ENCODE measurements around the gene CLDN1. TPM values are rescaled to one million over a fixed set of nuclear protein-coding genes. Genes with fewer than 3 reads are reported as not detected.
A peak's percentile ranks its signal among the peaks of the same experiment; 100 is the strongest.

Gene CLDN1
- total and polyA plus RNA-seq, 10 of the 15 experiments (the other 5 are each of a cell fraction or from before 2014, with no cell fraction given): 3.4 to 22.8 (median 8.5) TPM

GRCh38 chr3:190352861-190353457 is 30.7 kb upstream of the CLDN1 start:
- no peaks in the 10 kb centered on the region for H3K36me3 ChIP-seq (ENCODE audit: control insufficient read depth in 2 of 2, insufficient read depth in 2 of 2, low read length in 1 of 2)
- H3K9me3 ChIP-seq (replicated peaks; ENCODE audit: control insufficient read depth, insufficient read depth, low read length): no peaks in the 10 kb centered on the region; the same call in 2 of the 3 replicates
- RAD21 ChIA-PET (ENCODE audit: unreplicated experiment): interaction anchor here (0.6 to 2.3 kb wide), 7 partner anchors 9 to 392 kb away, joined by 3 to 9 read pairs (median 4); no protein-coding TSS in a partner anchor
- TF ChIP-seq TAF1 (IDR thresholded peaks at IDR 0.05; ENCODE audit: borderline replicate concordance, low read depth, low read length) (no peak), ATF2 (IDR thresholded peaks at IDR 0.05; ENCODE audit: low read length) (no peak), MLLT1 (IDR thresholded peaks at IDR 0.05) (no peak), ESRRA (IDR thresholded peaks at IDR 0.05; ENCODE audit: low read length) (no peak), FOXK2 (IDR thresholded peaks at IDR 0.05) (no peak), TCF7 (IDR thresholded peaks at IDR 0.05; ENCODE audit: borderline replicate concordance) (no peak), ZNF384 (IDR thresholded peaks at IDR 0.05; ENCODE audit: borderline replicate concordance, low read depth, low read length) (no peak), HCFC1 (IDR thresholded peaks at IDR 0.05; ENCODE audit: low read length) (no peak), STAT3 (IDR thresholded peaks at IDR 0.05; ENCODE audit: low read depth, low read length) (no peak), RUNX3 (IDR thresholded peaks at IDR 0.05; ENCODE audit: low read length) (no peak), IRF5 (IDR thresholded peaks at IDR 0.05; ENCODE audit: borderline replicate concordance) (no peak), SMARCA5 (IDR thresholded peaks at IDR 0.05) (no peak), ATF7 (IDR thresholded peaks at IDR 0.05; ENCODE audit: low read depth) (no peak), TBL1XR1 (IDR thresholded peaks at IDR 0.05; ENCODE audit: low read depth, low read length) (no peak), NBN (IDR thresholded peaks at IDR 0.05) (no peak), USF2 (IDR thresholded peaks at IDR 0.05; ENCODE audit: borderline replicate concordance, low read depth, low read length) (no peak), KLF5 (IDR thresholded peaks at IDR 0.05; ENCODE audit: partially characterized antibody) (no peak), MTA3 (IDR thresholded peaks at IDR 0.05; ENCODE audit: borderline replicate concordance, low read length) (no peak), KDM1A (IDR thresholded peaks at IDR 0.05; ENCODE audit: borderline replicate concordance) (no peak)
- H3K4me1 ChIP-seq (ENCODE audit: control insufficient read depth, insufficient read depth, low read length): no peaks in the 10 kb centered on the region
- no peaks in the 10 kb centered on the region for H3K79me2 ChIP-seq (ENCODE audit: control insufficient read depth, insufficient read depth, low read length)
- H3K27me3 ChIP-seq (replicated peaks in 1 of 2; ENCODE audit: control insufficient read depth in 2 of 2, insufficient read depth in 2 of 2, low read length in 1 of 2): no peaks in the 10 kb centered on the region
- DNase-seq (ENCODE audit: low read depth, low spot score) (no peak), FAIRE-seq (no peak), ATAC-seq (peak; percentile 71)
- no peak overlapping the region for H2AFZ ChIP-seq (ENCODE audit: control insufficient read depth, low read depth, low read length)
- in situ Hi-C loops (cut with MboI) (no loop called here), intact Hi-C loops (cut with micrococcal nuclease; ENCODE audit: unreplicated experiment) (no loop called here)
- CTCF ChIA-PET: interaction anchor here (0.9 to 2.4 kb wide), 9 partner anchors 9 to 128 kb away, joined by 3 to 11 read pairs (median 5); partner anchors contain the start of gene CLDN1
- WGBS (ENCODE audit: insufficient coverage, insufficient replicate concordance, low lambda C conversion rate, missing lambda C conversion rate): 95% methylated on average over 1 of the region's 1 CpG
- H3K4me3 ChIP-seq: no peak overlapping the region
- POLR2A ChIA-PET: interaction anchor here (0.6 to 1.4 kb wide), 5 partner anchors 9 to 122 kb away, joined by 3 to 5 read pairs (median 4); no protein-coding TSS in a partner anchor
- no TSS peak for BruUV-seq (replicated peaks)
- SMC1A ChIA-PET (ENCODE audit: uncharacterized antibody, unreplicated experiment): interaction anchor here (1.0 to 3.9 kb wide), 13 partner anchors 9 to 723 kb away, joined by 3 to 16 read pairs (median 5); partner anchors contain the start of gene TP63
- no peak overlapping the region for H3K4me2 ChIP-seq (ENCODE audit: control insufficient read depth, insufficient read depth)
- H3K27ac ChIP-seq (ENCODE audit: control insufficient read depth, insufficient read depth): no peak overlapping the region
- no peak overlapping the region for H3K9ac ChIP-seq (ENCODE audit: control insufficient read depth, insufficient read depth, low read length)
- no peaks in the 10 kb centered on the region for H4K20me1 ChIP-seq (ENCODE audit: control insufficient read depth, insufficient read depth)

All from GM12878 (cell line).